T-helper 1 cell treated with Interleukin-12 subunit alpha and Interleukin-12 subunit beta and Interleukin-4 antibody, amounts not matched to agents 30 ng/mL and 1 ng/mL, for 36 hours (primary cell): ENCODE results near the gene ZFYVE27. TPM values are rescaled to one million over a fixed set of nuclear protein-coding genes. Genes with fewer than 3 reads are reported as not detected.
"Not testable (repeated sequence)": the region's sequence is repeated elsewhere in the genome, so short reads cannot be mapped to it uniquely, and the experiment has no call there.

Experiments used
- intact Hi-C: fragments of 100-400 bp; cut with micrococcal nuclease; formaldehyde crosslinking; loops from one replicate; pipeline ENCODE4 v1.15.1; 2024
- total RNA-seq: library from RNA; stranded (reverse); gene quantifications from 2 replicates; pipeline ENCODE4 v1.2.3, GENCODE V29; 2022

Gene ZFYVE27
- 33.1 and 33.6 TPM in 2 replicates for total RNA-seq

GRCh38 chr10:97736902-97737769 is at the start of gene ZFYVE27:
TSS of gene ZFYVE27 (plus strand) at chr10:97737128. CDS start at chr10:97738478, 1,350 bp downstream.
- intact Hi-C loops, result loop anchor here (1.0 to 10.0 kb wide), 15 partner anchors 23 to 1885 kb away; partner anchors contain the start of genes ARHGAP19, AVPI1, FRAT2 and GOLGA7B

GRCh38 chr10:97687785-97688781 is 48.8 kb upstream of the ZFYVE27 start:
- intact Hi-C loops, result loop anchor here (1.0 to 5.0 kb wide), 15 partner anchors 12 to 856 kb away; partner anchors contain the start of genes EXOSC1, GOLGA7B, HPS1 and LCOR

GRCh38 chr10:97689559-97690020 is 47.3 kb upstream of the ZFYVE27 start:
- intact Hi-C loops, result loop anchor here (5.0 kb wide), 2 partner anchors 242 to 857 kb away; partner anchors contain the start of genes EXOSC1, LCOR and ZDHHC16

GRCh38 chr10:97690133-97690532 is 46.8 kb upstream of the ZFYVE27 start:
- intact Hi-C loops, result no loop called here

- intact Hi-C loops, result not testable (repeated sequence)
These were observed 38.8 kb upstream of the ZFYVE27 start for GRCh38 chr10:97698072-97698655.

GRCh38 chr10:97701438-97702069 is 35.4 kb upstream of the ZFYVE27 start:
- intact Hi-C loops, result loop anchor here (1.0 to 5.0 kb wide), 7 partner anchors 14 to 345 kb away; partner anchors contain the start of genes AVPI1 and ZFYVE27

GRCh38 chr10:97703398-97704067 is 33.4 kb upstream of the ZFYVE27 start:
- intact Hi-C loops, result loop anchor here (5.0 kb wide), 1 partner anchor 324 kb away; no protein-coding TSS in a partner anchor

GRCh38 chr10:97704341-97704740 is 32.6 kb upstream of the ZFYVE27 start:
- intact Hi-C loops, result loop anchor here (5.0 kb wide), 1 partner anchor 323 kb away; no protein-coding TSS in a partner anchor

- intact Hi-C loops, result no loop called here
These were observed 31.8 kb upstream of the ZFYVE27 start for GRCh38 chr10:97705006-97705670.

GRCh38 chr10:97707134-97707861 is 29.6 kb upstream of the ZFYVE27 start:
- intact Hi-C loops, result no loop called here

GRCh38 chr10:97708167-97708566 is 28.8 kb upstream of the ZFYVE27 start:
- intact Hi-C loops, result no loop called here

GRCh38 chr10:97708976-97709946 is 27.7 kb upstream of the ZFYVE27 start:
- intact Hi-C loops, result loop anchor here (1.0 kb wide), 2 partner anchors 22 to 160 kb away; no protein-coding TSS in a partner anchor

- intact Hi-C loops, result no loop called here
These were observed 25.0 kb upstream of the ZFYVE27 start for GRCh38 chr10:97711640-97712572.

- intact Hi-C loops, result no loop called here
These were observed 23.5 kb upstream of the ZFYVE27 start, which contains the start of gene MARVELD1 for GRCh38 chr10:97713339-97713825. TSS of gene MARVELD1 (plus strand) at chr10:97713730. CDS start at chr10:97713877, 147 bp downstream.

- intact Hi-C loops, result loop anchor here (1.0 kb wide), 2 partner anchors 23 to 27 kb away; partner anchors contain the start of genes AVPI1 and ZFYVE27
These were observed 23.0 kb upstream of the ZFYVE27 start for GRCh38 chr10:97713826-97714400.
